GM18498 (cell line): ENCODE measurements around the gene SPATA6L.

Experiments
- ATAC-seq: cut with Tn5 transposase; IDR thresholded peaks from one replicate; pipeline ENCODE4 v1.9.1; 2021; ENCODE audit warnings: mild to moderate bottlenecking, moderate library complexity; ENCODE audit not compliant: unreplicated experiment

SPATA6L gene

GRCh38 chr9:4590430-4591122 lies 75.7 kb downstream of the SPATA6L start:
- no peak for ATAC-seq

GRCh38 chr9:4588721-4589120 lies 77.6 kb downstream of the SPATA6L start:
- ATAC-seq = no peak

GRCh38 chr9:4585135-4585534 lies 81.1 kb downstream of the SPATA6L start:
- no peak for ATAC-seq

- ATAC-seq = no peak
Observed at GRCh38 chr9:4584636-4585035, 81.6 kb downstream of the SPATA6L start.

DNA sequence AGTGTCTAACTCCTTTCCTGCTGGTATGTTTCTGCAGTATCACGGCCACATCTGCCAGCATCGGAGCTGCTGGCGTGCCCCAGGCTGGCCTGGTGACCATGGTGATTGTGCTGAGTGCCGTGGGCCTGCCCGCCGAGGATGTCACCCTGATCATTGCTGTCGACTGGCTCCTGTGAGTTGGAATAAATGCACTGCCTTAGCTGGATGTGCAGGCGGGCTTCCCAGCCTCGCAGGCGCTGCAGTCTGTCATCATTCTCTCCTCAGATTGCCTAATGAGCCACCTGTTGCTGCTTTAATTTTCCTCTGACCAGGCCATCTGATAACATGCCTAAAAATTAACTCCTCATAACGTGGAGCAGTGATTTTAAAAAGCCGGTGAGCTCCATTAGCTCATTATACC lies 83.3 kb downstream of the SPATA6L start:
- no peak for ATAC-seq

GRCh38 chr9:4581861-4582565 lies 84.3 kb downstream of the SPATA6L start:
- no peak for ATAC-seq

GRCh38 chr9:4581035-4581760 lies 85.1 kb downstream of the SPATA6L start:
- ATAC-seq = no peak

DNA sequence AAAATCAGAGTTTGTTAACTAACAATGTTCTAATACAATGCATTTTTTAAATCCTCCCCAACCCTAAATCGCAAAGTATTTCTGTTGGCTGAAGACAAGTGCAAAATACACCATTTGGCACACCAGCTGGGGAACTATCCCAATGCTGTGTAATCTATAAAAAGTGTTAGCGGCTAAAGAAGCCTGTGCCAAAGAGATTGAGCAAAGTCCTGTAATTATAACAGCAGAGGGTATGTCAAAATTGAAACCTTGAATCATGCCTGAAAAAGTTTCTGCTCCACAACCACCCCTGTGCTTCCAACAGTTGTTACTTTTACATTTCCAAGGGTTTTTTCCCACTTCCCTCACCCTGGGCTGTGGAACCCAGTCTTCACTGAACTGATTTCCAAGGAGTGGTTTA lies 87.3 kb downstream of the SPATA6L start:
- ATAC-seq = no peak

GRCh38 chr9:4576448-4576847 lies 89.8 kb downstream of the SPATA6L start:
- no peak for ATAC-seq

DNA sequence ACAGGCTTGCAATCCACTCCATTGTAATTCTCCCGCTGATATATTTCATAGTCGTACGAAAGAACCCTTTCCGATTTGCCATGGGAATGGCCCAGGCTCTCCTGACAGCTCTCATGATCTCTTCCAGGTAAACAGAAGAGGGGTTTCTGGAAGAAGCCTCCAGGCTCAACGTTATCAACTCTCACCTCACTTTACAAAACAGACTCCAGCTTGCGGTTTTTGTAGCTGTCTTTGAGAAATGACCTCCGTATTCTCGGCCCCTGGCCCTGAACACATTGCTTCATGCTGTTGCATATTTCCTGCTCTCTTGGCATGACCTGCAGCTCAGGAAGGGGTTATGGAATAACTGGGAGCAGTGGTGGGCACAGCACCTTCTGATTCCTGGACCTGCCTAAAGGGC lies 90.3 kb downstream of the SPATA6L start:
- ATAC-seq = no peak

- ATAC-seq = peak; percentile 74
Observed at GRCh38 chr9:4574657-4575243, 91.5 kb downstream of the SPATA6L start.

- no peak for ATAC-seq
Observed at GRCh38 chr9:4573634-4574389, 92.5 kb downstream of the SPATA6L start.

- ATAC-seq = no peak
Observed at GRCh38 chr9:4573176-4573575, 93.1 kb downstream of the SPATA6L start.

- no peak for ATAC-seq
Observed at GRCh38 chr9:4572184-4572826, 94.0 kb downstream of the SPATA6L start.

GRCh38 chr9:4569101-4569500 lies 97.2 kb downstream of the SPATA6L start:
- ATAC-seq = no peak

- ATAC-seq = no peak
Observed at GRCh38 chr9:4567601-4568000, 98.7 kb downstream of the SPATA6L start.

GRCh38 chr9:4566806-4567205 lies 99.5 kb downstream of the SPATA6L start:
- no peak for ATAC-seq

GRCh38 chr9:4563105-4563504 lies 103.2 kb downstream of the SPATA6L start:
- no peak for ATAC-seq

DNA sequence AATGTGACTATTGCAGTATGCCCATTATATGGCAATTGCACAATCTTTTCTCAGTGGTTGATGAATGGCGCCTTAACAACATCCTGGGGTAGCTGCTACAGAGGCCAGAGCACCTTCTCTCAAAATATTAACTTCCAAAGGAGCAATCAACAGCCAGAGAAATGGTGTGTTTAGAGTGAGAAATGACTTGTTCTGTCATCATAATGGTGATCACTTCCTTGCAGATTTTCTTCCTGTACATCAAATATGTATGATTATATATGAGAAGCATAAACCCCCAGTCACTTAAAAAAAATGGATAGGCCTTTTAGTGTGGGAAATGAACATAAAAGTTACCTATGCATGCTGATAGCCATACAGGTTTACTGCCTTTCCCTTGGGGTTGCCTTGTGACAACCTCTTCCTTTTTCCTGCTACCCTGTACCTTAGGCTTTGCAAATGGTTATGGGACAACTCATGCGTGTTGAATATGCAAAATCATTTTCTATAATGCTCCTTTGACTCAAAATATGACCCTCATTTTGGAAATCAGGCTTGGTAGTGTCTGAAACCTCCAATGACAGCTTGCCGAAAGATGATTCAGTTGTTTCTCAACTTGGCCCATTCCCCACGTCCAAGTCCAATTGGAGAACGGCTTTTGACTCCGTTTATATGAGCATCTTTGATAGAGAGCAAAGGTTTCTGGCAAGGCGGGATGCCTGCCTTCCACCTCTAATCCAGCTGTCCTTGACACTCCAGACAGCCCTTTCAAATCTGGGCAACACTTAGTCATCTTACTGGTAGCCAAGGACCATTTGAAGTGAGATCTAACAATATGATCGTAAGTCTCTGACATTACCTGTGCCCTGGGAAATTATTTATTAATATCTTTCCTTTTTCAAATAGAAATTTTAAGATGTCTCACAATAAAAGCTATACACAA lies 106.8 kb downstream of the SPATA6L start:
- peak; percentile 82 for ATAC-seq
